Activated CD4-positive, alpha-beta T cell treated with anti-CD3 and anti-CD28 coated beads for 1 hour (primary cell): Measurements from ENCODE around the gene SURF6.

Source experiments
- DNase-seq: peaks from one replicate; pipeline ENCODE4 v3.0.0-alpha.2; 2020

SURF6 gene

GRCh38 chr9:133367778-133368177 lies 31.8 kb upstream of the SURF6 start:
- no peak for DNase-seq

GRCh38 chr9:133367221-133367620 lies 31.2 kb upstream of the SURF6 start:
- DNase-seq, result no peak

GRCh38 chr9:133366435-133366834 lies 30.4 kb upstream of the SURF6 start:
- no peak for DNase-seq

GRCh38 chr9:133362359-133363044 lies 26.5 kb upstream of the SURF6 start:
- no peak for DNase-seq

- DNase-seq, result no peak
Measured at GRCh38 chr9:133361507-133362092, 25.6 kb upstream of the SURF6 start.

- DNase-seq, result no peak
Measured at GRCh38 chr9:133360400-133361393, 24.7 kb upstream of the SURF6 start.

- no peak for DNase-seq
Measured at GRCh38 chr9:133359399-133360175, 23.6 kb upstream of the SURF6 start.

- DNase-seq, result no peak
Measured at GRCh38 chr9:133357656-133358055, 21.7 kb upstream of the SURF6 start.

GRCh38 chr9:133356391-133357091 lies 20.6 kb upstream of the SURF6 start, which contains the start of the genes SURF1 and SURF2:
SURF1 (minus strand) TSS chr9:133356487; CDS start chr9:133356453, 34 bp downstream.
SURF2 (plus strand) TSS chr9:133356550; CDS start chr9:133356593, 43 bp downstream.
- DNase-seq, result peak; percentile 81

- no peak for DNase-seq
Measured at GRCh38 chr9:133355881-133356357, 19.9 kb upstream of the SURF6 start.

- no peak for DNase-seq
Measured at GRCh38 chr9:133354766-133355165, 18.8 kb upstream of the SURF6 start.

- DNase-seq, result no peak
Measured at GRCh38 chr9:133353548-133353947, 17.6 kb upstream of the SURF6 start.

GRCh38 chr9:133352635-133353340 lies 16.8 kb upstream of the SURF6 start:
- no peak for DNase-seq

- DNase-seq, result no peak
Measured at GRCh38 chr9:133351908-133352634, 16.1 kb upstream of the SURF6 start.

- DNase-seq, result no peak
Measured at GRCh38 chr9:133351526-133351907, 15.5 kb upstream of the SURF6 start.

- no peak for DNase-seq
Measured at GRCh38 chr9:133349965-133350616, 14.1 kb upstream of the SURF6 start.

GRCh38 chr9:133348718-133349573 lies 13.0 kb upstream of the SURF6 start:
- no peak for DNase-seq

- peak; percentile 84 for DNase-seq
Measured at GRCh38 chr9:133347985-133348717, 12.2 kb upstream of the SURF6 start, which contains the start of the genes MED22 and RPL7A. MED22 (minus strand) TSS chr9:133348131; CDS start chr9:133346662, 1,469 bp downstream. RPL7A (plus strand) TSS chr9:133348218; CDS start chr9:133348244, 26 bp downstream.
